ENCODE results near the gene UGT8. TPM values are rescaled to one million over a fixed set of nuclear protein-coding genes. Genes with fewer than 3 reads are reported as not detected.

Gene UGT8
- total RNA-seq, 1 donor from 2014 or later = 4.3 TPM

DNA sequence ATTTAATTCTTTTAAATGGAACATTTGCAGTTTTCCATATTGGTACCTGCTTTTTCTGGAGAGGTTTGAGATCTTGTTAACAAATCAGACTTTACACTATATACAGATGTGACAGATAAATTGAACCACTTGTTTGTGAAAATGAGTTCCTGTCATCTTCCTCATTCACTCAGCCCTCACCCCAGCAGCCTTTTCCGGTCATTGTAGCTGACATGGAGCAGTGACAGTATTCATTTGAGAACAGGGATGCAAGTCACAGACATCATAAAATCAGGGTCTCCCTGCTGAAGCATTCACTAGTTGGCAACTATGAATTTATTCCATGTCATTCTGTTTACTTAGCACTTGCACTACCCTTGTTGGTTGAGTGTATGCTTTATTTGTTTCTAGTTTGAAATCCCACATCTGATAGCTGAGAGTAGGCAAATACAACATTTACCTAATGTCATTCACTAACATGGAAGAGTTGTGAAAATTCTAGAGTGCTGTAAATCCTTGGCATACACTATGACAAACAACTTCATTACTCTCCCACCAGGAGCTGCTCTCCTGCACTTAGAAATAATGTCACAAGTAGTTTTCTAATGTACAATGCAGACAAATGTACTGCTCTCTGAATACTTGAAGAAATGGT is 78.9 kb downstream of the UGT8 start:
- no peak overlapping the region for H3K27ac ChIP-seq
- H3K9ac ChIP-seq = no peak overlapping the region
- TF ChIP-seq, protein P1, sequence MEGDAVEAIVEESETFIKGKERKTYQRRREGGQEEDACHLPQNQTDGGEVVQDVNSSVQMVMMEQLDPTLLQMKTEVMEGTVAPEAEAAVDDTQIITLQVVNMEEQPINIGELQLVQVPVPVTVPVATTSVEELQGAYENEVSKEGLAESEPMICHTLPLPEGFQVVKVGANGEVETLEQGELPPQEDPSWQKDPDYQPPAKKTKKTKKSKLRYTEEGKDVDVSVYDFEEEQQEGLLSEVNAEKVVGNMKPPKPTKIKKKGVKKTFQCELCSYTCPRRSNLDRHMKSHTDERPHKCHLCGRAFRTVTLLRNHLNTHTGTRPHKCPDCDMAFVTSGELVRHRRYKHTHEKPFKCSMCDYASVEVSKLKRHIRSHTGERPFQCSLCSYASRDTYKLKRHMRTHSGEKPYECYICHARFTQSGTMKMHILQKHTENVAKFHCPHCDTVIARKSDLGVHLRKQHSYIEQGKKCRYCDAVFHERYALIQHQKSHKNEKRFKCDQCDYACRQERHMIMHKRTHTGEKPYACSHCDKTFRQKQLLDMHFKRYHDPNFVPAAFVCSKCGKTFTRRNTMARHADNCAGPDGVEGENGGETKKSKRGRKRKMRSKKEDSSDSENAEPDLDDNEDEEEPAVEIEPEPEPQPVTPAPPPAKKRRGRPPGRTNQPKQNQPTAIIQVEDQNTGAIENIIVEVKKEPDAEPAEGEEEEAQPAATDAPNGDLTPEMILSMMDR (IDR thresholded peaks at IDR 0.05) = no peak
- TF ChIP-seq EZH2phosphoT487 (IDR thresholded peaks at IDR 0.05) = no peak
- no peak for TF ChIP-seq EZH2 (IDR thresholded peaks at IDR 0.05)
- H3K4me1 ChIP-seq = no peaks in the 10 kb centered on the region
- H2AFZ ChIP-seq (replicated peaks) = peak overlapping the region; percentile 75
- no peaks in the 10 kb centered on the region for H3K9me3 ChIP-seq (ENCODE audit: low read depth)
- no peak overlapping the region for H3K4me3 Mint-ChIP-seq
- no peaks in the 10 kb centered on the region for H3K36me3 Mint-ChIP-seq
- H3K9me3 Mint-ChIP-seq = no peaks in the 10 kb centered on the region
- no peak for DNase-seq (ENCODE audit: low spot score)
- no peaks in the 10 kb centered on the region for H3K36me3 ChIP-seq
- no peaks in the 10 kb centered on the region for H3F3A ChIP-seq (ENCODE audit: low read depth)
- H3K27ac Mint-ChIP-seq = no peak overlapping the region
- H3K79me2 ChIP-seq (ENCODE audit: low read depth) = no peaks in the 10 kb centered on the region
- H3K4me1 Mint-ChIP-seq = no peaks in the 10 kb centered on the region
- H3K27me3 Mint-ChIP-seq (ENCODE audit: insufficient read depth, low read depth) = no peaks in the 10 kb centered on the region
- H3K4me3 ChIP-seq = no peak overlapping the region
- H3K4me2 ChIP-seq = no peak overlapping the region
- no peaks in the 10 kb centered on the region for H3K27me3 ChIP-seq
- H4K20me1 ChIP-seq (ENCODE audit: low read depth) = no peaks in the 10 kb centered on the region

DNA sequence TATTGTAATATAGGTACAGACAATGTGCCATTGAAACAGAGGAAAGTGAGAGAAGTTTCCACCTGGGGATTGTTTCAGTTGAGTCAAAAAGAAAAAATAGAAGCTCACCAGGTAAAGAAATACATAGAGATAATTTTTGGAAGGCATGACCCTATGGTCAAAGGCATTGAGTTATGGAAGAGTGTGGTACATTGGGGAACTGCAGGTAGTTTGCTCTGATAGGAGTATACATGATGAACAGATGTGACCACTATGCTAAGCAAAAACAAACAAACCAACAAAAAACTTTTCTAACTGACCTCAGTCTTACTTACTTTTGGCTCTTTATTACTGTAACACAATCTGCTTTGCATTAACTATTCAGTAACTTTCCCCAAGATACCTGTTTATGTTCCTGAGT is 85.9 kb downstream of the UGT8 start:
- no peak overlapping the region for H3K27ac ChIP-seq
- Mint-ChIP-seq H3K9me3 (no peaks in the 10 kb centered on the region), H3K4me1 (no peaks in the 10 kb centered on the region), H3K27me3 (ENCODE audit: insufficient read depth, low read depth) (no peaks in the 10 kb centered on the region), H3K36me3 (no peaks in the 10 kb centered on the region), H3K4me3 (no peak overlapping the region), H3K27ac (no peak overlapping the region)
- no peak overlapping the region for H2AFZ ChIP-seq (replicated peaks)
- no peak overlapping the region for H3K4me3 ChIP-seq
- no peaks in the 10 kb centered on the region for H3F3A ChIP-seq (ENCODE audit: low read depth)
- H3K36me3 ChIP-seq = no peaks in the 10 kb centered on the region
- no peak for DNase-seq (ENCODE audit: low spot score)
- H3K4me2 ChIP-seq = no peak overlapping the region
- no peaks in the 10 kb centered on the region for H3K27me3 ChIP-seq
- no peaks in the 10 kb centered on the region for H3K79me2 ChIP-seq (ENCODE audit: low read depth)
- H3K9ac ChIP-seq = no peak overlapping the region
- TF ChIP-seq, protein P1 (IDR thresholded peaks at IDR 0.05) = no peak
- TF ChIP-seq EZH2phosphoT487 (IDR thresholded peaks at IDR 0.05) = no peak
- TF ChIP-seq EZH2 (IDR thresholded peaks at IDR 0.05) = no peak
- no peaks in the 10 kb centered on the region for H3K9me3 ChIP-seq (ENCODE audit: low read depth)
- H4K20me1 ChIP-seq (ENCODE audit: low read depth) = no peaks in the 10 kb centered on the region
- no peaks in the 10 kb centered on the region for H3K4me1 ChIP-seq

DNA sequence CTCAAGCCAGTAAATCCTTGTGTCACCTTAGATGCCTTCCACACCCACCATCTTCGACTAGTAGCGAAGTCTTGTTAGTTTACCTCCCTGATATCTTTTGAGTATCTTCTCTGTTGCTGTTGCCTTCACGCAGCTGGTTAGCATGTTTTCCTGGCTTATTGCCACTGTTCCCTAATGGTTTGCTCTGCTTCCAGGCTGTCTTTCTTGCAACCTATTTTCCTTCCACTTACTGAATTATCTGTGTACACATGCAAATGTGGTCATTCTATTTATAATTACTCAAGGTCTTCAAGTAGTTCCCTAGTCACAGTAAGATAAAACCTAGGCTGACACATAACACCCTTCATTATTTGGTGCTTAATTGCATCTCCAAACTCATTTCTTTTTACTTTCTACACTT is 89.5 kb downstream of the UGT8 start:
- H3K79me2 ChIP-seq (ENCODE audit: low read depth) = no peaks in the 10 kb centered on the region
- H3F3A ChIP-seq (ENCODE audit: low read depth) = no peaks in the 10 kb centered on the region
- no peak overlapping the region for H3K4me3 ChIP-seq
- H4K20me1 ChIP-seq (ENCODE audit: low read depth) = no peaks in the 10 kb centered on the region
- no peak overlapping the region for H3K27ac Mint-ChIP-seq
- no peaks in the 10 kb centered on the region for H3K9me3 Mint-ChIP-seq
- no peaks in the 10 kb centered on the region for H3K9me3 ChIP-seq (ENCODE audit: low read depth)
- H3K4me2 ChIP-seq = no peak overlapping the region
- peak overlapping the region; percentile 20 for H2AFZ ChIP-seq (replicated peaks)
- H3K4me3 Mint-ChIP-seq = no peak overlapping the region
- H3K27me3 ChIP-seq = no peaks in the 10 kb centered on the region
- no peaks in the 10 kb centered on the region for H3K27me3 Mint-ChIP-seq (ENCODE audit: insufficient read depth, low read depth)
- H3K27ac ChIP-seq = no peak overlapping the region
- no peak overlapping the region for H3K9ac ChIP-seq
- TF ChIP-seq EZH2 (IDR thresholded peaks at IDR 0.05) = no peak
- no peak for TF ChIP-seq EZH2phosphoT487 (IDR thresholded peaks at IDR 0.05)
- TF ChIP-seq, protein P1 (IDR thresholded peaks at IDR 0.05) = no peak
- H3K36me3 ChIP-seq = no peaks in the 10 kb centered on the region
- no peak for DNase-seq (ENCODE audit: low spot score)
- no peaks in the 10 kb centered on the region for H3K4me1 ChIP-seq
- no peaks in the 10 kb centered on the region for H3K36me3 Mint-ChIP-seq
- H3K4me1 Mint-ChIP-seq = no peaks in the 10 kb centered on the region

Data from neural progenitor cell (in vitro differentiated cells).